ENCODE measurements around the gene HOXA1.

GRCh38 chr7:27134392-27134791 lies 38.6 kb upstream of the HOXA1 start:
- TF ChIP-seq CTCF (IDR thresholded peaks at IDR 0.05; ENCODE audit: borderline replicate concordance, extremely low read depth, low read length, poor library complexity, severe bottlenecking), result no peak
- TF ChIP-seq EZH2 (IDR thresholded peaks at IDR 0.05; ENCODE audit: borderline replicate concordance, low read depth, low read length, severe bottlenecking), result no peak

Data from DND-41 (cell line).